Right lobe of liver (tissue), 6 donors: ENCODE measurements around the gene FHIT. TPM values are rescaled to one million over a fixed set of nuclear protein-coding genes. Genes with fewer than 3 reads are reported as not detected.

Experiments used
- ATAC-seq, 4 donors: fragments of 200-7000 bp; cut with Tn5 transposase; one replicate each; pipeline ENCODE4 v1.9.1; 2020; ENCODE audit warnings: mild to moderate bottlenecking in 4 of 4, moderate library complexity in 4 of 4
- DNase-seq, 3 donors: peaks; one replicate each; pipeline ENCODE4 v3.0.0-alpha.2; 2020
- H3K27ac ChIP-seq, 3 donors: fragments of 200-600 bp; one replicate each; pipeline ENCODE4 v1.8.0; 2022
- H3K27me3 ChIP-seq, 2 donors: fragments of 200-600 bp; one replicate each; pipeline ENCODE4 v1.8.0; 2022
- H3K36me3 ChIP-seq, 4 donors: fragments of 200-600 bp; sonication (generic) in 1 of 4; one replicate each; pipeline versions ENCODE4 v1.5.1 to v1.8.0; 2017 to 2022; ENCODE audit warnings: control low read depth in 1 of 4
- H3K4me1 ChIP-seq, 4 donors: fragments of 200-600 bp; sonication (generic) in 1 of 4; one replicate each; pipeline versions ENCODE4 v1.5.1 to v1.8.0; 2017 to 2022; ENCODE audit warnings: control low read depth in 1 of 4
- H3K4me3 ChIP-seq, 3 donors: fragments of 200-600 bp; one replicate each; pipeline ENCODE4 v1.8.0; 2022
- H3K9me3 ChIP-seq, 4 donors: fragments of 200-600 bp; sonication (generic) in 1 of 4; one replicate each; pipeline versions ENCODE4 v1.5.1 to v1.8.0; 2017 to 2022; ENCODE audit warnings: control low read depth in 1 of 4
- POLR2A ChIP-seq: fragments of 450-650 bp; IDR thresholded peaks from one replicate; pipeline ENCODE4 v1.6.1; 2017; ENCODE audit warnings: antibody characterized with exemption, mild to moderate bottlenecking
- WGBS: methylation state at CpG from one replicate; pipeline ENCODE4 v1.1.6; 2018; ENCODE audit warnings: low coverage, low lambda C conversion rate; ENCODE audit not compliant: insufficient coverage; ENCODE audit errors: missing lambda C conversion rate; 5-methylcytosine and 5-hydroxymethylcytosine counted together
- intact Hi-C, 2 donors: fragments of 100-400 bp; cut with DNase I; formaldehyde crosslinking; loops; one replicate each; pipeline versions ENCODE4 v1.11.2 to v1.14.1; 2022
- total RNA-seq, 6 experiments: library from RNA; depleted of rRNA in 2 of 6; stranded (reverse); fragments of >200 nt in 2 of 6; fragmentation: NEBNext Ultra II Directional in 3 of 6; extraction: Animal tissue kit (Norgen Biotek cat#: 25700) in 3 of 6; gene quantifications; one replicate each; pipeline versions ENCODE4 v1.1.0 to v1.2.4, GENCODE V29; 2016 to 2023
- TF ChIP-seq, protein P1 (sequence below), 4 donors: fragments of 200-600 bp in 3 of 4; fragments of 450-650 bp in 1 of 4; IDR thresholded peaks; one replicate each; pipeline versions ENCODE4 v1.5.1 to v1.8.0; 2016 to 2022; ENCODE audit warnings: antibody characterized with exemption in 4 of 4, mild to moderate bottlenecking in 2 of 4
- donor health status: DM: no; HTN: yes; CAD: no.
- donor health status: DM: no; HTN: no; CAD: no.
- donor health status: DM: no; HTN: no; CAD: no.
- donor health status: DM: no; HTN: yes; CAD: no.
- donor health status: DM: no; HTN: yes; CAD: no.

Gene FHIT
- total RNA-seq, 6 experiments from 2014 or later = 6.6 to 11.2 (median 8.0) TPM

DNA sequence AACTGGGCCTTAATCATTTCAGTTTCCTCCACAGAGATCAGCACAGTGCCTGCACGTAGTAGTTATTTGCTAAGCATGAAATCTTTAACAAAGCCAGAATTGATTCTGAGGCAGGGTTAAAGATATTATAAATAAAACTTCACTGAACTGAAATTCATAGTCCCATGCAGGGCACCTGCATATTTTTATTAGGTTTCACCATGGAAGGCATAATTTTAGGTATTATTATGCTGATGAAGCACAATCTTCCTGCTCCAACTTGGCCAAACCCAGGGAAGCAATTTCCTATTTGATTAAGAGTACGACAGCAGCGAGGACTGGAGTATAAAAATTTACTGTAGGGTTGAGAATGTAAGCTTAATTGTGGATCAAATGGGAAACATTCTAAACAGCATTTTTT is 1131.0 kb downstream of the FHIT start:
- Histone ChIP-seq H3K27ac (no peak overlapping the region), H3K27me3 (no peaks in the 10 kb centered on the region), H3K4me3 (no peak overlapping the region), H3K36me3 (no peaks in the 10 kb centered on the region), H3K9me3 (no peaks in the 10 kb centered on the region), H3K4me1 (no peaks in the 10 kb centered on the region)
- WGBS = 75% methylated on average over 3 of the region's 3 CpGs
- ATAC-seq = no peak
- intact Hi-C loops = no loop called here
- TF ChIP-seq POLR2A = no peak
- TF ChIP-seq, protein P1, sequence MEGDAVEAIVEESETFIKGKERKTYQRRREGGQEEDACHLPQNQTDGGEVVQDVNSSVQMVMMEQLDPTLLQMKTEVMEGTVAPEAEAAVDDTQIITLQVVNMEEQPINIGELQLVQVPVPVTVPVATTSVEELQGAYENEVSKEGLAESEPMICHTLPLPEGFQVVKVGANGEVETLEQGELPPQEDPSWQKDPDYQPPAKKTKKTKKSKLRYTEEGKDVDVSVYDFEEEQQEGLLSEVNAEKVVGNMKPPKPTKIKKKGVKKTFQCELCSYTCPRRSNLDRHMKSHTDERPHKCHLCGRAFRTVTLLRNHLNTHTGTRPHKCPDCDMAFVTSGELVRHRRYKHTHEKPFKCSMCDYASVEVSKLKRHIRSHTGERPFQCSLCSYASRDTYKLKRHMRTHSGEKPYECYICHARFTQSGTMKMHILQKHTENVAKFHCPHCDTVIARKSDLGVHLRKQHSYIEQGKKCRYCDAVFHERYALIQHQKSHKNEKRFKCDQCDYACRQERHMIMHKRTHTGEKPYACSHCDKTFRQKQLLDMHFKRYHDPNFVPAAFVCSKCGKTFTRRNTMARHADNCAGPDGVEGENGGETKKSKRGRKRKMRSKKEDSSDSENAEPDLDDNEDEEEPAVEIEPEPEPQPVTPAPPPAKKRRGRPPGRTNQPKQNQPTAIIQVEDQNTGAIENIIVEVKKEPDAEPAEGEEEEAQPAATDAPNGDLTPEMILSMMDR (IDR thresholded peaks at IDR 0.05) = no peak
- no peak for DNase-seq

DNA sequence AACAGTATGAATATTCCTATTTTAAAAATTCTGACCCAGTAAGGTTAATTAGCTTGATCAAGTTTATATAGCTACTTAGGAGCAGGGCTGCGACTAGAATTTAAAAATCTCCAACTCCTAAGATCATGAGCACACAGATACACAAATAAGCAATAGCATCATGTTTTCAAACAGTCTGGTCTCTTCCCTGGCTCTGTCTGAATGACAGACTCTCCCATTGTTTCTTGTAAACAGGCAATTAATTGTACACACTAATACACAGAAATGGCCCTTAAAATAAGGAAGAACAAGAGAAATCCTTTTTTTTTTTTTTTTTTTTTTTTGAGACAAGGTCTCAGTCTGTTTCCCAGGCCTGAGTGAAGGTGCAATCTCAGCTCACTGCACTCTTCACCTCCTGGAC is 1137.1 kb downstream of the FHIT start:
- DNase-seq (no peak), ATAC-seq (no peak)
- 75% methylated on average over 1 of the region's 1 CpG for WGBS
- TF ChIP-seq, protein P1 (IDR thresholded peaks at IDR 0.05) = no peak
- no peak for TF ChIP-seq POLR2A
- Histone ChIP-seq H3K9me3 (no peaks in the 10 kb centered on the region), H3K4me3 (no peak overlapping the region), H3K27ac (no peak overlapping the region), H3K4me1 (no peaks in the 10 kb centered on the region), H3K36me3 (no peaks in the 10 kb centered on the region), H3K27me3 (no peaks in the 10 kb centered on the region)
- intact Hi-C loops = no loop called here

DNA sequence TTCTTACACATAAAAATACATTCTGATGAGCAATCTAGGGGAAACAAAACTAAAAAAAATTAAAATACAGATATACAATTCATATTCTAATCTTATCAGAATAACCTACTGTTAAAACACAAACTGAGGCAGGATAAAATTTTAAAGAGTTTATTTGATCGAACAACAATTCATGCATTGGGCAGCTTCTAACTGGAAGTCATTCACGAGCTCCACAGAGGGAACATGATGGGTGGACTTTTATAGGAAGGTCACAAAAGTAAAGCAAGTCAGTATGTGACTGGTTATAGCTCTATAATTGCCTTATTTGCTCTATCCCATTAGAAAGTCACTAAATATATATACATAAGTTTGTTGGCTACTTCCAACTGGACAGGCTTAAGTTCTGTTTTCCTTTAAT is 1144.0 kb downstream of the FHIT start:
- Histone ChIP-seq H3K4me1 (no peaks in the 10 kb centered on the region), H3K36me3 (no peaks in the 10 kb centered on the region), H3K9me3 (no peaks in the 10 kb centered on the region), H3K4me3 (no peak overlapping the region), H3K27me3 (no peaks in the 10 kb centered on the region), H3K27ac (no peak overlapping the region)
- WGBS = 96% methylated on average over 2 of the region's 2 CpGs
- no peak for TF ChIP-seq POLR2A
- TF ChIP-seq, protein P1 (IDR thresholded peaks at IDR 0.05) = no peak
- intact Hi-C loops = no loop called here
- DNase-seq (no peak), ATAC-seq (no peak)

DNA sequence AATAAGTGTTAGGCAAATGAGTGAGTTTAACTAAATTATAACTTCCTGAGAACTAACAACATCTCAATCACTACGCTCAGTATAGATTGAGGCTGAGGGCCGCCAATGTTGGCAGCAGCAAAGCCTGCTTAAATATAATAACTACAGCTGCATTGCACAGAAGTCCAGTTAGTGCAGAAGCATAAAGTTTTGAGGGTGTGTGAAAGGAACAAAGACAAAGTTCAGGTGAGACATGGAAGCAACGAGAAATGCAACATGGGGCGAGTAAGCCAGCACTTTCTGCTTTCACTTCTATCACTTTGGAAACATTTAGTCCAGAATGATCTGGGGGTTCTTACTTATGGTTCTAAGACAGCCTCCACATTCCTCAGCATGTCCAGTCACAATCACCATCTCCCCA is 1149.1 kb downstream of the FHIT start:
- Histone ChIP-seq H3K9me3 (no peaks in the 10 kb centered on the region), H3K27me3 (no peaks in the 10 kb centered on the region), H3K4me1 (no peaks in the 10 kb centered on the region), H3K27ac (no peak overlapping the region), H3K4me3 (no peak overlapping the region), H3K36me3 (no peaks in the 10 kb centered on the region)
- 90% methylated on average over 3 of the region's 4 CpGs for whole genome bisulfite sequencing
- ATAC-seq (no peak), DNase-seq (no peak)
- TF ChIP-seq, protein P1 (IDR thresholded peaks at IDR 0.05) = no peak
- no peak for TF ChIP-seq POLR2A
- intact Hi-C loops = no loop called here

DNA sequence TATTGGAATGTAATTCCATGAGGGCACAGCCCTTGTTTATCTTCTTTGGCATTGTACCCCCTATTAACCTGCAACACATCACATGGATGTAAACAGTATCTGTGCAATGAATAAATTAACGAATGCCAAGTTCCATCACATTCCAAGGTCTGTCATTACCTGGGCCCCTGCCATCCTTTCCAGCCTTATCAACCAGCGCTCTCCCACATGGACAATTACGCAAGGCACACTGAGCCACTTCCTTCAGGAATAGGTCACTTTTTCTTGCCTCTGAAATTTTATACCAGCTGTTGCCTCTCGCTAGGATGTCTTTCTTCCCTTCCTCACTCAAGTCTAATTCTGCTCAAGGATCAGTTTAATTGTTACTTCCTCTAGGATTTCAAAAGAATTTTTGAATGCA is 1149.6 kb downstream of the FHIT start:
- intact Hi-C loops = no loop called here
- DNase-seq = peak in 1 of 3 donors; percentile 67
- H3K27ac ChIP-seq = no peak overlapping the region

More for the DNA sequence above, 1149.6 kb downstream of the FHIT start:
- Histone ChIP-seq H3K4me1 (no peaks in the 10 kb centered on the region), H3K27me3 (no peaks in the 10 kb centered on the region), H3K36me3 (no peaks in the 10 kb centered on the region), H3K4me3 (no peak overlapping the region), H3K9me3 (no peaks in the 10 kb centered on the region)
- ATAC-seq = peak in 3 of 4 donors; percentile 36 to 90 (median 48)
- 38% methylated on average over 4 of the region's 4 CpGs for WGBS
- TF ChIP-seq, protein P1 (IDR thresholded peaks at IDR 0.05) = no peak
- TF ChIP-seq POLR2A = no peak
